ENCODE data around the gene MINDY4.
A peak's percentile ranks its signal among the peaks of the same experiment; 100 is the strongest.

Gene MINDY4

DNA sequence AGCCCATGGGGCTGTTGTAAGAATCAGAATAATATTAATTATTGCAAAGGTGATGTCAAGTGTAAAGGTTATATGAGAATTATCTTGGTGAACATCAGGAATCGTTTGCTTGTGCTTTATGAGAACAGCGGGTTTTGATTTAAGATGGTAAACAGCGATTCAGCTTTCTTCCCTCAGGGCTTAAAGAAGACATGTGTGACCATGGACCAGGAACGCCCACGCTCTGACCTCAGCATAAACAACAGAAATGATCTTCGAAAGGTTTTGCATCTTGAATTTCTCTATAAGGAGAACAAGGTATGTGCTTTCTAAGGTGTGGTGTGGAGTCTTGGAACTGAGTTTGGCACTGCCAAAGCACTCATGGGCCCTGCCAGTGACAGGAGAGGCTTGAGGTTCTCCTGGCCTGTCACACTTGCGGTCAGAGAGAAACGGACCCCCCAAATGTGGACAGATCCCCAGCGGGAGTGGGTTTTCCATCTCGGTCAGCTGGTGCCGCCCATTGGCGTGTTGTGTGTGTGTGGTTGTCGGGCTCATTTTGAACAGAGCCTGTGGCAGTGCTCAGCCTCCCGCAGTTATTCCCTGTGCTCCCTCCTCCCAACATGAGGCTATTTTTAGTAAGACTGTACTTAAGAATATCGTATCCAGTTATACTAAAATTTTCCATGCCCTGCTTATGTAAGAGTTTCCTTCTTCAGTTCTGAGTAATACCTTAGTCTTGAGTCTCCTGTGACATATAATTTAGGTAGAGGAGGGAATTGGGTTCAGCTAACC lies 7.2 kb downstream of the MINDY4 start:
- H3K36me3 Mint-ChIP-seq: peaks cover 5% of the 10 kb centered on the region

DNA sequence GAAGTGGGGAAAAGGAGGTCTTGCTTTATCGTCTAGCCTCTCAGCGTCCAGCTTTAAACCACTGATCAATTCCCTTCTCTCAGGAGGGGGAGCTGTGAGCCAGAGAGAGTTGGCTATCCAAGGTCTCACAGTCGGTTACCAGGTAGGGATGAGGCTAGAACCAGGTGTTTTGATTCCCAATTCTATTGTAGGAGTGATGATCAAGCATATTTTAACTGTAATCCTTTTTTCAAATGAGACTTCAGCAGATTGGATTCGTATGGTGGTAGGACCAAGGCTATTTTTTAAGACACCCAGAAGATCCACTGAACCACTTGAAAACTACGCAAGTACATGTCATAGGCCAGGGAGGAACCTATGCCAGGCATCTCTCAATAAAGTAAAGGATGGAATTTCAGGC lies 8.4 kb downstream of the MINDY4 start:
- no peaks in the 10 kb centered on the region for H3K4me1 Mint-ChIP-seq (ENCODE audit: low read depth)
- H3K27me3 Mint-ChIP-seq: no peaks in the 10 kb centered on the region
- peaks cover 10% of the 10 kb centered on the region for H3K36me3 Mint-ChIP-seq
- H3K27ac Mint-ChIP-seq: no peak overlapping the region
- no peak overlapping the region for H3K4me3 Mint-ChIP-seq
- no peaks in the 10 kb centered on the region for H3K9me3 Mint-ChIP-seq (ENCODE audit: low read depth)

More for the DNA sequence above, 7.2 kb downstream of the MINDY4 start:
- H3K9me3 Mint-ChIP-seq (ENCODE audit: low read depth): no peaks in the 10 kb centered on the region
- no peak overlapping the region for H3K4me3 Mint-ChIP-seq
- H3K27ac Mint-ChIP-seq: no peak overlapping the region
- no peaks in the 10 kb centered on the region for H3K27me3 Mint-ChIP-seq
- H3K4me1 Mint-ChIP-seq (ENCODE audit: low read depth): no peaks in the 10 kb centered on the region

DNA sequence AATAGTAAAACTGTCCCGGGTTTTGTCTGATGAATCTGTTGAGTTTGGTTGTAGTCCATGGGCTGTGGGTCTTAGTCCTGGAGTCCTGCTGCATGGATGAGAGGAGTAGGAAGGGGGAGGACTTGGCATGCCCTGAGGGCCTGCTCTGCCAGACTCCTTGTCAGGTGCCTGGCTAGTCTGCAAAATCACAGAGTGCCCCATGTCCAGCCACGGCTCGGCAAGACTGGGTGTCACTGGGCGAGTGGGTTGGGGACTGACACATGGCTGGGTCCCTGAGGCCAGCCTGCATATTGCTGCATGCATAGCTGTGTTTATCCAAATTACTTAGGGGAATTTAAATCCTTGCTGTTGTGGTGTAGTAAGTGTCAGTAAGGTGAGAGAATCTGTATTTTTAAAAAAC lies 9.7 kb downstream of the MINDY4 start:
- Mint-ChIP-seq H3K4me3 (no peak overlapping the region), H3K27me3 (no peaks in the 10 kb centered on the region), H3K4me1 (ENCODE audit: low read depth) (no peaks in the 10 kb centered on the region), H3K36me3 (peaks cover 10% of the 10 kb centered on the region), H3K9me3 (ENCODE audit: low read depth) (no peaks in the 10 kb centered on the region), H3K27ac (no peak overlapping the region)

DNA sequence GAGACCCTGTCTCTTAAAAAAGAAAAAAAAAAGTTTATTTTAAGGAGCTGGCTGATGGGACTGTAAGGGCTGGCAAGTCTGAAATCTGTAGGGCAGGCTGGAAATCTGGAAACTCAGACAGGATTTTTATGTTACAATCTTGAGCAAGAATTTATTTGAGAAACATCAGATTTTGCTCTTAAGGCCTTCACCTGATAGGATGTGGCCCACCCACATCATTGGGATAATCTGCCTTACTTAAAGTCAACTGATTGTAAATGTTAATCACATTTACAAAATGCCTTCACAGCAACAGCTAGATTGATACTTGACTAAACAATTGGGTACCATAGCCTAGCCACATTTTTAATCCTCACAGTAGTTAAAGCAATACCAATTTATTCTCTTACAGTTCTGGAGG lies 11.5 kb downstream of the MINDY4 start:
- Mint-ChIP-seq H3K4me1 (ENCODE audit: low read depth) (no peaks in the 10 kb centered on the region), H3K4me3 (no peak overlapping the region), H3K27ac (no peak overlapping the region), H3K27me3 (no peaks in the 10 kb centered on the region), H3K9me3 (ENCODE audit: low read depth) (no peaks in the 10 kb centered on the region), H3K36me3 (peaks cover 10% of the 10 kb centered on the region)

DNA sequence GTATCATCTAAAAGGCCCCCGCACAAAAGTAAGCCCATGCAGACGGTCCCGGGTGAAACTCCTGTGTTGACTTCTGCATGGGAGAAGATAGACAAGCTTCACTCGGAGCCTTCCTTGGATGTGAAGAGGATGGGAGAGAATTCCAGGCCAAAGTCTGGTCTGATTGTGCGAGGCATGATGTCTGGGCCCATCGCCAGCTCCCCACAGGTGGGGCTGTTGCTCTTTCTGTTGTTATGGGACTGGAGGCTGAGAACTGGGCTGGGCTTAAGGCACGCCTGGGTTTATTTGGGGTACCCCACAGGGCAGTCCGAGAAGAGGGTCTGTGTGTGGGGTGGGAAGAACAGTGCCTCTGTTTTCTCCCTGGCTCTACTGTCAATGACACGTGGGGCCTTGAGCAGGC lies 14.6 kb downstream of the MINDY4 start:
- no peaks in the 10 kb centered on the region for H3K4me1 Mint-ChIP-seq (ENCODE audit: low read depth)
- no peak overlapping the region for H3K4me3 Mint-ChIP-seq
- no peaks in the 10 kb centered on the region for H3K27me3 Mint-ChIP-seq
- no peak overlapping the region for H3K27ac Mint-ChIP-seq
- peaks cover 8% of the 10 kb centered on the region for H3K36me3 Mint-ChIP-seq
- H3K9me3 Mint-ChIP-seq (ENCODE audit: low read depth): no peaks in the 10 kb centered on the region

DNA sequence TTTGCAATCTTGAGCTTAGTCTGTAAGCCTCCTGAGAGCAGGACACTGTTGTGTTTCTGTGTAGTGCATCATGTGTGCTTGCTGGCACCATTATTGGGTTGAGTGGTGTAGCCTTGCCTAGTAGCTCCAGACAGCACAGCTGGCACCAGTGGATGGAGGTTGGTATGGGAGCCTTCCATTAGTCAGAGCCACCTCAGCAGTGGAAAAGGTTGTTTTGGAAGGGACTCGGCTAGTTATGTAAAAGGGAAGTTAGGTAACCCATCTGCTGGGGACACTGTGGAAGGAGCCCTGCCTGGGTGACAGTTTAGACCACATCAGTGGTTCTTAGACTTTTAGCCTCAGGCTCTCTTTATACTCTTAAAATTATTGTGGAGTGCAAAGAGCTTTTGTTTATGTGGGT lies 16.3 kb downstream of the MINDY4 start:
- Mint-ChIP-seq H3K4me3 (no peak overlapping the region), H3K9me3 (ENCODE audit: low read depth) (no peaks in the 10 kb centered on the region), H3K27me3 (no peaks in the 10 kb centered on the region), H3K27ac (no peak overlapping the region), H3K4me1 (ENCODE audit: low read depth) (no peaks in the 10 kb centered on the region), H3K36me3 (peaks cover 5% of the 10 kb centered on the region)

DNA sequence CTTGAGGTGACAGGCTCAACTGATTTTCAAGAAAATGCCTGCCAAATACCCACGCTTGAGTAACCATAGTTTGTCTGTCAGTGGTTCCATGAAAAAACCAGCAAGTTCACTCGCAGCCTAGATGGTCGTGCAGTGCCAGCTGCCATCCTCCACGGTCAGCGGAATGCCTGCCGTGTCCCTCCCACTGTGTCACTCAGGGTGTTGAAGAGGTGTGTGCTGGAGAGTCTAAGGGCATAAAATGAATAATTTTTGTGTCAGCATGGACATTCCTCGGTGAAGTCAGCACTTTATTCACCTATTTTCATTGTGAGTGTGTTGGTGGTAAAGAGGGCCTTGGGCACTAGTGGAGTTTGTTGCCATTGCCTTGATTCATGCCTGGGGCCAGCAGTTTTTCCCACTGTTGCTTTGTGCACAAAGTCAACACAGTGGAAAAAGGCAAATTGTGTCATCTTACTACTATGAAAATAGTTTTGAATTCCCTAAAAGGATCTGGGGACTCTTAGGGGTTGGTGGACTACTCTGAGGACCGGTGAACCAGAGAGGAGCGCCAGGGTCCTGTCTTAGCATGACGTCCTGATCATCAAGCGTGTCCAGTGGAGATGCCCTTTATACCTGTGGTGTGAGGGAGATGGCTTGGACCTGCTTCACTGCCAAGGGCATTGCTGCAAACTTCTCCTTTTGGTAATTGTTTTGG lies 17.6 kb downstream of the MINDY4 start:
- H3K4me3 Mint-ChIP-seq: no peak overlapping the region
- H3K36me3 Mint-ChIP-seq: peaks cover 3% of the 10 kb centered on the region
- no peaks in the 10 kb centered on the region for H3K9me3 Mint-ChIP-seq (ENCODE audit: low read depth)
- H3K4me1 Mint-ChIP-seq (ENCODE audit: low read depth): no peaks in the 10 kb centered on the region
- no peaks in the 10 kb centered on the region for H3K27me3 Mint-ChIP-seq
- no peak overlapping the region for H3K27ac Mint-ChIP-seq

DNA sequence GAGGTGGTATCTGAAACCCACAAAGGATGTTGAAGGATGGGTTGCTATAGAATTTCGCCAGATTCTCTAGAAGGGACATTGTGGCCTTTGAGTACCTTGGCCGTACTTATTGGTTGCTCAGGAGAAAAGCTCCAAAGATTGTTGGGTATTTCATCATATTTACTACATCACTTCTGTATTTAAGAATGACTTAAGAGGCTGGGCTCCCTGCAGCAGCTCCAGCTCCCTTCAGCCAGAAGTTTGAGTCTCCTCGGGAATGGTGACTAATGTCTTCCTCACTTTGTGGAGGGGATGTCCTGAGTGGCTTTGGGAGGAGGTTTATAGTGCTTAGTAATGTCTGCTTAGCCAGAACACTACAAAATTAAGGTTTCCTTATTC lies 18.1 kb downstream of the MINDY4 start:
- H3K27ac Mint-ChIP-seq: no peak overlapping the region
- peaks cover 3% of the 10 kb centered on the region for H3K36me3 Mint-ChIP-seq
- H3K9me3 Mint-ChIP-seq (ENCODE audit: low read depth): no peaks in the 10 kb centered on the region
- H3K27me3 Mint-ChIP-seq: no peaks in the 10 kb centered on the region
- H3K4me1 Mint-ChIP-seq (ENCODE audit: low read depth): no peaks in the 10 kb centered on the region
- no peak overlapping the region for H3K4me3 Mint-ChIP-seq

DNA sequence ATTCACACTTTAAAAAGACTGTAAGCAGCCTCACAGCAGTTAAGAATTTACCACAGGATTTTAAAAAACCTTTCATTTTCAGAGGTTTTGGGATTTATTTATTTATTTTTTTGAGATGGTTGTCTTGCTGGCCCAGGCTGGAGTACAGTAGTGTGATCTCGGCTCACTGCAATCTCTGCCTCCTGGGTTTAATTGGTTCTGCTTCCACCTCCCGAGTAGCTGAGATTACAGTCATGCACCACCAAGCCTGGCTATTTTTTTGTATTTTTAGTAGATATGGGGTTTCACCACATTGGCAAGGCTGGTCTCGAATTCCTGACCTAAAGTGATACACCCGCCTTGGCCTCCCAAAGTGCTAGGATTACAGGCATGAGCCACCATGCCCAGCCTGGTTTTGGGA lies 19.1 kb downstream of the MINDY4 start:
- H3K36me3 Mint-ChIP-seq: peaks cover 2% of the 10 kb centered on the region
- H3K27me3 Mint-ChIP-seq: no peaks in the 10 kb centered on the region
- peaks cover under 1% of the 10 kb centered on the region for H3K4me1 Mint-ChIP-seq (ENCODE audit: low read depth)
- H3K4me3 Mint-ChIP-seq: no peak overlapping the region
- H3K27ac Mint-ChIP-seq: no peak overlapping the region
- no peaks in the 10 kb centered on the region for H3K9me3 Mint-ChIP-seq (ENCODE audit: low read depth)

DNA sequence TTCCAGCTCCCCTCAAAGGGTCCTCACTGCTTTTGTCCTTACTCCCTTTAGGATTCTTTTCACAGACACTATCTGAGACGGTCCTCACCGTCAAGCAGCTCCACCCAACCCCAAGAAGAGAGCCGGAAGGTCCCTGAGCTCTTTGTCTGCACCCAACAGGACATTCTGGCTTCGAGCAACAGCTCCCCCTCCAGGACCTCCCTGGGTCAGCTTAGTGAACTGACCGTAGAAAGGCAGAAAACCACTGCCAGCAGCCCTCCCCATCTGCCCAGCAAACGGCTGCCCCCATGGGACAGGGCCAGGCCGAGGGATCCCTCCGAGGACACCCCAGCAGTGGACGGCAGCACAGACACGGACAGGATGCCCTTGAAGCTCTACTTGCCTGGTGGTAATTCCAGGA lies 19.9 kb downstream of the MINDY4 start:
- H3K4me1 Mint-ChIP-seq (ENCODE audit: low read depth): peaks cover 6% of the 10 kb centered on the region
- peaks cover 2% of the 10 kb centered on the region for H3K36me3 Mint-ChIP-seq
- no peak overlapping the region for H3K4me3 Mint-ChIP-seq
- H3K27me3 Mint-ChIP-seq: no peaks in the 10 kb centered on the region
- no peak overlapping the region for H3K27ac Mint-ChIP-seq
- no peaks in the 10 kb centered on the region for H3K9me3 Mint-ChIP-seq (ENCODE audit: low read depth)

DNA sequence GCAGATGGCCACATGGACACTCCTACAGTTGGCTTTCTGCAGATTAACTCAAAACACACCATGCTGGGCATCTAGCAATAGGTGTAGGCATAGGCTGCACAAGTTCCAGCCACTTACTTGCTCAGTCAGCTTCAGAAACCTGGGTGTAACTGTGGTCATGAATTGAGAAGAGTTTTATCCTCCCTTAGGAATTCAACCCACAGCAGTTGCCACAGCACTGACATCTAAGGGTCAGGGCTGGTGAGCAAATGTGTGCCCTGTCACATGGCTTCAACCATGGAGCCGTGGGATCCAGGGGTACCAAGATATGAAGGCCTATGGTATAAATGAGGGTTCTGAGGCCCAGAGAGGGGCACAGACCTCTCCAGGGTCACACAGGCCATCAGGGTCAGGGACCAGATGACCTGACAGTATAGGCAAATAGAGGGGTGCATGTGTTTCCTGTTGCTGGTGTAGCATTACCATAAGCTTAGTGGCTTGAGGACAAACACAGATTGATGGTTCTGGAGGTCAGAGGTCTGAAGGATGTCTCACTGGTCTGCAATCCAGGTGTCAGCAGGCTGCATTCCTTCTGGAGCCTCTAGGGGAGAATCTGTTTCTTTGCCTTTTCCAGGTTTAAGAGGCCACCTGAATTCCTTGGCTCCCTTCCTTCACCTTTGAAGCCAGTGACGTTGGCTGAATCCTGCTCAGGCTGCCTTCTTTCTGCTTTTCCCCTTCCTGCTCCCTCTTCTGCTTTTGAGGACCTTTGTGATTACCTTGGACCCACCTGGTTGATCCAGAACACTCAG lies 24.1 kb downstream of the MINDY4 start:
- peaks cover 2% of the 10 kb centered on the region for H3K36me3 Mint-ChIP-seq
- no peaks in the 10 kb centered on the region for H3K9me3 Mint-ChIP-seq (ENCODE audit: low read depth)
- H3K27me3 Mint-ChIP-seq: no peaks in the 10 kb centered on the region
- H3K4me3 Mint-ChIP-seq: no peak overlapping the region
- H3K4me1 Mint-ChIP-seq (ENCODE audit: low read depth): peaks cover 15% of the 10 kb centered on the region
- H3K27ac Mint-ChIP-seq: no peak overlapping the region

DNA sequence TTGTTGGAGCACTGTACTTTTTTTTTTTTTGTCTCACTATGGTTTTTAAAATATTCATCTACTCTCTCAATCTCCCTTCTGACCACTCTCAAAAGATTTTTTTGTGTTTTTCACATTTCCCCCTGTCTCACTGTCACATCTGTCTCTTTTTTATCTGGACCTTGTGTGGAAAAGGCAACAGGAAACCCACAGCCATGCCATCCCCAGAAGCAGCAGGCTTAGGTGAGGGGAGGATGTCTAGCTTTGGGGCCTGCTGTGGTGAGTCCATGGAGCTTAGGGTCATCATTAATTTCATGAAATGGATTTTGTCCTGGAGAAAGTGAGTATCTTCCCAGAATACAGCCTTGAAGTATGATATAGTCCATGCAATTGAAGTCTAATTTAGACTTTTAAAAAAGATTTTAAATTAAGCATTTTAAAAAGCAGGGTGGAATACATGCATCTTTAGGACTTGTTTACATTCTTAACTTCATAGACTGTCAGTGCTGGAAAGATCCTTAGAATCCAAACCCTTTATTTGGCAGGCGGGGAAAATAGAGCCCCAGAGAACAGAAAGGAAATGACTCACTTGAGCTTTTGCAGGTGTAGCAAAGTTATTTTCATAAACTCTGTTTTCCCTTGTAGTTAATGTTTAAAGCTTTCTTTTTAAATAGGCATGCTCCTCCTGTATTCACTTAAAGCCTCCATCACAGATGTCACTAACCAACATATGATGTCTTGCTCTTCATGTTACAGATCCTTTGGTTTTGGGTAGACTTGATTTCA lies 25.1 kb downstream of the MINDY4 start:
- Mint-ChIP-seq H3K36me3 (peaks cover 2% of the 10 kb centered on the region), H3K4me3 (no peak overlapping the region)

DNA sequence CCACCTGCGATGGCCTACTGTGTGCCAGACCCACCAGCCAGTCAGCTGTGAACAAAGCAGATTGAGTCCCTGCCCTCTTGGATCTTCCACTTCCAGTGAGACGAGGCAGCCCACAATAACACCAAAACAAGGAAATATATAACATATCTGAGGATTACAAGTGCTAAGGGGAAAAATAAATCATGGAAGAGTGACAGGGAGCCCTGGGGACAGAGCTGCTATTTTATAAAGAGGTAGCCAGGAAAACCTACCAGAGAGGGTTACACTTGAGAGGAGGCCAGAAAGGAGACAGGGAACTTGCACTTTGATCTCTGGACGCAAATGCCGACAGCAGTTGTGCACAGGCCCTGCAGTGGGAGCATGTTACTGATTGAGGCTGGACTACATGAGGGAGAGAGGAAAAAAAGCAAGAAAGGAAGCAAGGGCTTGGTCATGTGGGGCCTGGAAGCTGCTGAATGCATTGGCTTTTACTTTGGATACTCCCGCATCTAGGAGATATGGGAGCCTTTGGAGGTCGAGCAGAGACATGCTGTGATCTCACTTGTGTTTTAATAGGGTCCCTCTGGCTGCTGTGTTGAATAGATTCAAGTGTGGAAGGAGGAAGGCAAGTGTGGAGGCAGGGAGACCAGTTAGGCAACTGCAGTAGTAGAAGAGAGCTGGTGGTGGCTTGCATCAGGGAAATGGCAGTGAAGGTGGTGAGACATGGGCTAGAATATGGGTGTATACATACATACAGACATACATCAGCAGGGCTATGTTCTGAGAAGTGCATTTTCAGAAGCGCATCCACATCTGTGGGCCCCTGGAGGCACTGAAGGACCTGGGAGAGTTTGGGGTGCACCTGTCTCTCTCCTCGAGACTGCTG lies 26.2 kb downstream of the MINDY4 start:
- peaks cover 15% of the 10 kb centered on the region for H3K4me1 Mint-ChIP-seq (ENCODE audit: low read depth)
- H3K4me3 Mint-ChIP-seq: no peak overlapping the region
- H3K27ac Mint-ChIP-seq: peak overlapping the region; percentile 25
- no peaks in the 10 kb centered on the region for H3K27me3 Mint-ChIP-seq
- no peaks in the 10 kb centered on the region for H3K9me3 Mint-ChIP-seq (ENCODE audit: low read depth)
- H3K36me3 Mint-ChIP-seq: peaks cover 2% of the 10 kb centered on the region

More for the DNA sequence above, 25.1 kb downstream of the MINDY4 start:
- H3K9me3 Mint-ChIP-seq (ENCODE audit: low read depth): no peaks in the 10 kb centered on the region
- H3K4me1 Mint-ChIP-seq (ENCODE audit: low read depth): peaks cover 15% of the 10 kb centered on the region
- H3K27me3 Mint-ChIP-seq: no peaks in the 10 kb centered on the region
- peak overlapping the region; percentile 38 for H3K27ac Mint-ChIP-seq
